HUES64 (cell line): Measurements from ENCODE around the gene DNAJC12.
"Not testable (repeated sequence)": the region's sequence is repeated elsewhere in the genome, so short reads cannot be mapped to it uniquely, and the experiment has no call there.

ENCODE experiments used
- H3K27ac ChIP-seq: 2 replicates; pipeline ENCODE4 v1.7.0; 2013; ENCODE audit warnings: low read depth, low read length, inconsistent platforms
- H3K27me3 ChIP-seq: 2 replicates; pipeline ENCODE4 v1.6.1; 2013; ENCODE audit warnings: mild to moderate bottlenecking, low read length; ENCODE audit not compliant: insufficient read depth
- H3K36me3 ChIP-seq: 2 replicates; pipeline ENCODE4 v1.6.1; 2013; ENCODE audit warnings: mild to moderate bottlenecking, low read length; ENCODE audit not compliant: insufficient read depth
- H3K4me1 ChIP-seq: 2 replicates; pipeline ENCODE4 v1.6.1; 2013; ENCODE audit warnings: mild to moderate bottlenecking, low read length, moderate library complexity; ENCODE audit not compliant: insufficient read depth
- H3K4me3 ChIP-seq: 2 replicates; pipeline ENCODE4 v1.5.1; 2013; ENCODE audit warnings: mild to moderate bottlenecking, low read length, moderate library complexity
- H3K9ac ChIP-seq: 2 replicates; pipeline ENCODE4 v1.6.1; 2013; ENCODE audit warnings: mild to moderate bottlenecking, low read depth, low read length
- H3K9me3 ChIP-seq: 2 replicates; pipeline ENCODE4 v1.6.1; 2013; ENCODE audit warnings: low read depth, low read length; ENCODE audit not compliant: insufficient read depth
- WGBS: fragments of 150-250, 120-280 bp; methylation state at CpG from one replicate; pipeline ENCODE4 v1.1.7; 2013; ENCODE audit warnings: missing lambda C conversion rate; 5-methylcytosine and 5-hydroxymethylcytosine counted together

DNAJC12 gene

GRCh38 chr10:67776371-67776770 is 61.6 kb downstream of the DNAJC12 start:
- Histone ChIP-seq H3K9ac (no peak overlapping the region), H3K4me3 (no peak overlapping the region), H3K4me1 (0 out of 2 replicates have a peak, but pooled peaks cover 7% of the 10 kb centered on the region), H3K9me3 (no peaks in the 10 kb centered on the region), H3K27ac (no peak overlapping the region), H3K27me3 (no peaks in the 10 kb centered on the region), H3K36me3 (no peaks in the 10 kb centered on the region)
- no CpG with 5 or more reads among the region's 1 CpG for WGBS

- 86% methylated on average over 2 of the region's 2 CpGs for WGBS
These were observed 62.7 kb downstream of the DNAJC12 start for GRCh38 chr10:67775279-67775678.

GRCh38 chr10:67772894-67773511 is 65.0 kb downstream of the DNAJC12 start:
- H3K9ac ChIP-seq: no peak overlapping the region
- H3K27me3 ChIP-seq: no peaks in the 10 kb centered on the region
- no peak overlapping the region for H3K4me3 ChIP-seq
- H3K27ac ChIP-seq: no peak overlapping the region
- H3K9me3 ChIP-seq: no peaks in the 10 kb centered on the region
- no peaks in the 10 kb centered on the region for H3K36me3 ChIP-seq
- H3K4me1 ChIP-seq: 0 out of 2 replicates have a peak, but pooled peaks cover 7% of the 10 kb centered on the region

More at GRCh38 chr10:67775279-67775678, 62.7 kb downstream of the DNAJC12 start:
- Histone ChIP-seq H3K4me1 (0 out of 2 replicates have a peak, but pooled peaks cover 7% of the 10 kb centered on the region), H3K27ac (no peak overlapping the region), H3K9me3 (no peaks in the 10 kb centered on the region), H3K36me3 (no peaks in the 10 kb centered on the region), H3K4me3 (no peak overlapping the region), H3K9ac (no peak overlapping the region), H3K27me3 (no peaks in the 10 kb centered on the region)

GRCh38 chr10:67772151-67772550 is 65.8 kb downstream of the DNAJC12 start:
- Histone ChIP-seq H3K27ac (no peak overlapping the region), H3K9ac (no peak overlapping the region), H3K9me3 (no peaks in the 10 kb centered on the region), H3K36me3 (no peaks in the 10 kb centered on the region), H3K4me1 (0 out of 2 replicates have a peak, but pooled peaks cover 7% of the 10 kb centered on the region), H3K4me3 (no peak overlapping the region), H3K27me3 (no peaks in the 10 kb centered on the region)
- WGBS: 100% methylated on average over 1 of the region's 1 CpG

GRCh38 chr10:67771200-67771599 is 66.8 kb downstream of the DNAJC12 start:
- Histone ChIP-seq H3K9me3 (no peaks in the 10 kb centered on the region), H3K9ac (no peak overlapping the region), H3K4me1 (0 out of 2 replicates have a peak, but pooled peaks cover 7% of the 10 kb centered on the region), H3K27ac (no peak overlapping the region), H3K27me3 (no peaks in the 10 kb centered on the region), H3K36me3 (no peaks in the 10 kb centered on the region), H3K4me3 (no peak overlapping the region)
- WGBS: 93% methylated on average over 3 of the region's 3 CpGs

GRCh38 chr10:67770537-67770936 is 67.5 kb downstream of the DNAJC12 start:
- Histone ChIP-seq H3K4me3 (no peak overlapping the region), H3K36me3 (no peaks in the 10 kb centered on the region), H3K9ac (no peak overlapping the region), H3K4me1 (0 out of 2 replicates have a peak, but pooled peaks cover 7% of the 10 kb centered on the region), H3K27ac (no peak overlapping the region), H3K27me3 (no peaks in the 10 kb centered on the region), H3K9me3 (no peaks in the 10 kb centered on the region)

GRCh38 chr10:67767244-67767643 is 70.7 kb downstream of the DNAJC12 start:
- Histone ChIP-seq H3K4me1 (peaks cover under 1% of the 10 kb centered on the region; the same call in 1 of the 2 replicates), H3K27me3 (peaks cover 6% of the 10 kb centered on the region; the same call in 1 of the 2 replicates), H3K4me3 (no peak overlapping the region), H3K27ac (no peak overlapping the region), H3K9ac (no peak overlapping the region), H3K36me3 (no peaks in the 10 kb centered on the region), H3K9me3 (no peaks in the 10 kb centered on the region)
- WGBS: 98% methylated on average over 2 of the region's 2 CpGs

- Histone ChIP-seq H3K9ac (peak overlapping the region; percentile 90), H3K4me1 (no peaks in the 10 kb centered on the region; the same call in 1 of the 2 replicates), H3K4me3 (peak overlapping the region; percentile 84), H3K27me3 (peaks cover 6% of the 10 kb centered on the region; the same call in 1 of the 2 replicates), H3K36me3 (no peaks in the 10 kb centered on the region), H3K27ac (peak overlapping the region; percentile 73), H3K9me3 (no peaks in the 10 kb centered on the region)
- WGBS: under 1% methylated on average over 56 of the region's 56 CpGs
These were observed 73.8 kb downstream of the DNAJC12 start for GRCh38 chr10:67764012-67764822.

- no peaks in the 10 kb centered on the region for H3K36me3 ChIP-seq
- H3K9ac ChIP-seq: peak overlapping the region; percentile 62
- H3K4me3 ChIP-seq: peak overlapping the region; percentile 84
- no peak overlapping the region for H3K27ac ChIP-seq
- no peaks in the 10 kb centered on the region; the same call in 1 of the 2 replicates for H3K4me1 ChIP-seq
- H3K9me3 ChIP-seq: no peaks in the 10 kb centered on the region
- WGBS: 5% methylated on average over 22 of the region's 22 CpGs
- peaks cover 6% of the 10 kb centered on the region; the same call in 1 of the 2 replicates for H3K27me3 ChIP-seq
These were observed 74.4 kb downstream of the DNAJC12 start for GRCh38 chr10:67763499-67764011.

- not testable (repeated sequence) for H3K27ac ChIP-seq, H3K4me3 ChIP-seq, H3K36me3 ChIP-seq, H3K4me1 ChIP-seq, H3K9ac ChIP-seq, H3K27me3 ChIP-seq, H3K9me3 ChIP-seq
- WGBS: 94% methylated on average over 8 of the region's 9 CpGs
These were observed 75.4 kb downstream of the DNAJC12 start for GRCh38 chr10:67762567-67762966.

GRCh38 chr10:67760272-67760671 is 77.7 kb downstream of the DNAJC12 start:
- Histone ChIP-seq H3K4me1 (no peaks in the 10 kb centered on the region; the same call in 1 of the 2 replicates), H3K27me3 (peaks cover 6% of the 10 kb centered on the region; the same call in 1 of the 2 replicates)
- WGBS: 92% methylated on average over 7 of the region's 7 CpGs

More at GRCh38 chr10:67760272-67760671, 77.7 kb downstream of the DNAJC12 start:
- H3K9me3 ChIP-seq: no peaks in the 10 kb centered on the region
- H3K9ac ChIP-seq: no peak overlapping the region
- no peaks in the 10 kb centered on the region for H3K36me3 ChIP-seq
- H3K4me3 ChIP-seq: no peak overlapping the region
- no peak overlapping the region for H3K27ac ChIP-seq
